ENCODE data around the gene XRCC3.
"Not testable (repeated sequence)": the region's sequence is repeated elsewhere in the genome, so short reads cannot be mapped to it uniquely, and the experiment has no call there.

The XRCC3 gene

DNA sequence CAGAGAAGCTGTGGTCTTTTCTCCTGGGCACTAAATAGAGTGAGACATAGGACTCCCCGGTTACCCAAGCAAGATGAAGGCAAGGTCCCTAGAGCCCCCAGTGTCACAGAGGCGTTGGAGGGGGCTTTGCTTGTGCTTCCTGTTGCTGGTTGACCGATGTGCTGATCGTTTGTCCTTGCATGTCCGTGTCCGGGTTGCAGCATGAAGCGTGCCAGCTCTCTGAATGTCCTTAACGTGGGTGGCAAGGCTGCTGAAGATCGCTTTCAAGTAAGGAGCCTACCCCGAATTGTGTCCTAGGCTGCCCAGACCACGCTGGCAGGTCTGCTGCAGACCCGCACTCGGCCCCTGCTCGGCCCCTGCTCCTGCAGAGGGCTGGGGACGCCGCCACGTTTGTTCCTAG, 23.1 kb downstream of the XRCC3 start:
- no peak for DNase-seq (ENCODE audit: low spot score)
- H3K27ac ChIP-seq: no peak overlapping the region
- TF ChIP-seq, protein P1, sequence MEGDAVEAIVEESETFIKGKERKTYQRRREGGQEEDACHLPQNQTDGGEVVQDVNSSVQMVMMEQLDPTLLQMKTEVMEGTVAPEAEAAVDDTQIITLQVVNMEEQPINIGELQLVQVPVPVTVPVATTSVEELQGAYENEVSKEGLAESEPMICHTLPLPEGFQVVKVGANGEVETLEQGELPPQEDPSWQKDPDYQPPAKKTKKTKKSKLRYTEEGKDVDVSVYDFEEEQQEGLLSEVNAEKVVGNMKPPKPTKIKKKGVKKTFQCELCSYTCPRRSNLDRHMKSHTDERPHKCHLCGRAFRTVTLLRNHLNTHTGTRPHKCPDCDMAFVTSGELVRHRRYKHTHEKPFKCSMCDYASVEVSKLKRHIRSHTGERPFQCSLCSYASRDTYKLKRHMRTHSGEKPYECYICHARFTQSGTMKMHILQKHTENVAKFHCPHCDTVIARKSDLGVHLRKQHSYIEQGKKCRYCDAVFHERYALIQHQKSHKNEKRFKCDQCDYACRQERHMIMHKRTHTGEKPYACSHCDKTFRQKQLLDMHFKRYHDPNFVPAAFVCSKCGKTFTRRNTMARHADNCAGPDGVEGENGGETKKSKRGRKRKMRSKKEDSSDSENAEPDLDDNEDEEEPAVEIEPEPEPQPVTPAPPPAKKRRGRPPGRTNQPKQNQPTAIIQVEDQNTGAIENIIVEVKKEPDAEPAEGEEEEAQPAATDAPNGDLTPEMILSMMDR (IDR thresholded peaks at IDR 0.05): no peak
- no peak overlapping the region for H3K4me3 ChIP-seq

DNA sequence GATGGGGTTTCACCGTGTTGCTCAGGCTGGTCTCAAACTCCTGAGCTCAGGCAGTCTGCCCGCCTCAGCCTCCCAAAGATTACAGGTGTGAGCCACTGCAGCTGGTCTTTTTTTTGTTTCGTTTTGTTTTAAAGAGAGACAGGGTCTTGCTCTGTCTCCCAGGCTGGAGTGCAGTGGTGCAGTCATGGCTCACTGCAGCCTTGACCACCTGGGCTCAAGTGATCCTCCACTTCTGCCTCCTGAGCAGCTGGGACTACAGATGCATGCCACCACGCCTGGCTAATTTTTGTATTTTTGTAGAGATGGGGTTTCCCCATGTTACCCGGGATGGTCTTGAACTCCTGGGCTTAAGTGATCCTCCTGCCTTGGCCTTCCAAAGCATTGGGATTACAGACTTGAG, 23.6 kb downstream of the XRCC3 start:
- not testable (repeated sequence) for H3K27ac ChIP-seq; H3K4me3 ChIP-seq; DNase-seq (ENCODE audit: low spot score)

DNA sequence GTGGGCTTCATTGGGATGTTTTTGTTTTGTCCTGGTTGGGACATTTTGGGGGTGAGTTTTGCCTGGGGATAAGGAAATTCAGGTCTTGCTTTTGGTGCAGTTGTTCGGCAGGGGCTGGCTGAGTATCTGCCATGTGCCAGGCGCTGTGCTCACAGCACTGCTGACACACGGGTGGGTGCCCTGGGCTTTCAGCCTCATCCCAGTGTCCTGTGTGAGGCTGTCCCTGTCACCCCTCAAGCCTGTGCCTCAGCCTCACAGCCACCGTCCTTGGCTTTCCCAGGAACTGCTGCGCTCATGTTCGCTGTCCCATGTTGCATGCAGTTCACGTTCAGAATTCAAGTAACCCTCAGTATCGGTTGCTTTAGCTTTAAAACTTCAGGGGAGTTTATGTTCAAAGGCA, 24.9 kb downstream of the XRCC3 start:
- no peak for DNase-seq (ENCODE audit: low spot score)
- TF ChIP-seq, protein P1 (IDR thresholded peaks at IDR 0.05): no peak
- Histone ChIP-seq H3K27ac (no peak overlapping the region), H3K4me3 (no peak overlapping the region)

DNA sequence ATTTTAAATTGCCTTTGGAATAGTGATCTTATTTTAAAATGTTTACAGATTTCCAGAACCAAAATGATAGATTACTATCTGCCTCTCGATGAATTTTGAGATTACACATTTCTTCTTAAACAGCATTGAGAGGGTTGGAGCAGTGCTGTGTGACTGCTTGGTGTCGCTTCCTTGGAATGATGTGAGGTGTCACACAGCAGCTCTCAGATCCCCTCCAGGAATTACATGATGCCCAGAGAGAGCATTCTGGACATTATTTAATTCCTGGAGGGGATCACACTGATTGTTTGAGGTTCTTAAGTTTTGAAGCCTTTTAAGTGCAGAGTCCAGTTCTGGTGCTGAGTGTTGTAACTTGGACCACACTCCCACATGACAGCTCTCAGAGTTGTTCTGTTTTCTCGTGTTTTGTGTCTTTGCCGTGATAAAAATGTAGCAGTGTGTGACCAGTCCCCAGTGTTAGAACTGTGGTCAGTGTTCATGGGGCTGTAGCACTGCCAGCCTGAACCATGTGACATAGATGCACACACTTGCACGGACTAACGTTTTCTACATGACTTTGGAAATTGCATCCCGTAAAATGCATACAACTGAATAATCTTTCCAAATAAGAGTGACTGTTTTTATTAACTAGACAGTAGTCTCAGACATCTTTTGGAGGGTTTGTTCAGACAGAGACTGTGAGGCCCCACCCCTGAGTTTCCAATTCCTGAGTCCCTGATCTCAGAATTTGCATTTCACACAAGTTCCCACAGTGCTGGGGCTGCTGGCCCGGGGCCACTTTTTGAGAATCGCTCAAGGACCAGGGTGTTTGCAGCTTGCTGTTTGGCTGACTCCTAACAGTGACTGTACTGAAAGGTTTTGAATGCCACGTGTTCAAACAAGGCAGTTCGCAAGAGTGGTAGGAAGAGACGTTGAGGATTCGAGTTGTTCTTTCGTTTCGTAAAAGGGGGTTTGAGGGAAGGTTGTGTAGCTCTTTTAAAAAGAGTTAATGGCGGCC, 26.0 kb downstream of the XRCC3 start:
- H3K4me3 ChIP-seq: no peak overlapping the region
- DNase-seq (ENCODE audit: low spot score): no peak
- TF ChIP-seq, protein P1 (IDR thresholded peaks at IDR 0.05): no peak
- peak overlapping the region in 1 of 2 donors; percentile 70 for H3K27ac ChIP-seq

DNA sequence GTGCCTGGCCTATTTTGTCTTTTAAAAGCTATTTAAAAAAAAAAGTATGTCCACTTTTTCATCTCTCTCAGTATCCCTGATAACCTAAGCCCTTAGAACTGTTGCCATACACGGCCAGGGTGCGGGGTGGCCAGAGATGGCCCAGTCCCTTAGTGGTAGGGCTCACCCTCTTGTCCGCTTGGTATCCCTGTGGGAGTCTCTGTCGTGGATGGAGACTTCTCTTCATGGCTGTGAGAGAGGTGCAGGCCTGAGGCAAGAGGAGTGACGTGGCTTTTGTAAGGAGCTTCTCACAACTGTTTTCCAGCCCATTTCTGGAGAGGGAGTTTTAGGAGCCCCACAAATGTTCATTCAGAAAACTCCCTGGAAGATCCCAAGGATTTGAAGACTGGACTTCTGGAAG, 26.8 kb downstream of the XRCC3 start:
- TF ChIP-seq, protein P1 (IDR thresholded peaks at IDR 0.05): no peak
- H3K27ac ChIP-seq: peak overlapping the region; percentile 44 to 70
- DNase-seq (ENCODE audit: low spot score): no peak

DNA sequence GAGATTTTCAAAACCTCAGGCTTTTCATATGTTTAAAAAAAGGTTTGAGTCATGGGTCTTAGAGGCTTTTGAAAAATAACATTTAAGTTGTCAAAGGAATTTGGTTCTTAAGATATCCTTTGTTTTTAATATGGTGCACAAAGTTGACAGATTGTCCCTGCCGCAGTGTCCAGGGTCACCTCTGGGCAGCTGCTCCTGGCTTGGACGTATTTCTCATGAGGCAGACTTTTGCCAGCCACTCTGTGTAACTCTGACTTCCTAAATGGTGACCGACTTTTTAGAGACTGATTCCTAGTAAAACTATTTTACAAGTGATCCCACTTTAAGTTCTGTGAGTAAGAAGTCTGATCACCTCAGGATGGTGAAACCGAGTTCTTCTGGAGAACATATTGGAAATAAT, 27.5 kb downstream of the XRCC3 start:
- Histone ChIP-seq H3K4me3 (no peak overlapping the region), H3K27ac (peak overlapping the region; percentile 44 to 70)
- no peak for DNase-seq (ENCODE audit: low spot score)
- TF ChIP-seq, protein P1 (IDR thresholded peaks at IDR 0.05): no peak

More for the DNA sequence above, 26.8 kb downstream of the XRCC3 start:
- H3K4me3 ChIP-seq: no peak overlapping the region

DNA sequence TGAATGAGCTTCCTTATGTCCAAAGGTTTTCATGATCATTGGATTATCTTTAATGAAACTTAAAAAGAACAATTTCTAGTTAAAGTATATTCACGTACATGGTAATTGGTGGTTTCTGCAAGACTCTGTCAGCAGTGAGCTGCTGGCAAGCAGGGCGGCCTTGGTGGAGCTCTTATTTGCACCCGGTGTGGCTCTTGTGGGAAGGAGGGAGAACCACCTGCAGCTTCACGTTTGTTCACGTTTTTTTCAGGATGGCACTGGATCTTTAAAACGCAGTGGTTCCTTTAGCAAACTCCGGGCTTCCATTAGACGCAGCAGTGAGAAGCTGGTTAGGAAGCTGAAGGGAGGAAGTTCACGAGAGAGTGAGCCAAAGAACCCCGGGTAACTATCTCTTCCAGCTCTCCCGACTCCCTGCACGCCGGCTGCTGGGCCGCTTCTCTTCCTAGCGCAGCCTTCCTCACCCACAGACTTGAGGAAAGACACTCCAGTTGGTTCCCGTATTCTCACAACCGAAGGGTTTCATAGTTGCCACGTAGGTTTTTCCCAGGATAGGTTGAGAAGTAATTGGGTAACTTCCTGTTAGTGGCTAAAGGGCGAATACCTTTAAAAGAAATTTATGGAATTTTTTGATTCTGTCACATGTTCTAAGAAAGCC, 28.3 kb downstream of the XRCC3 start:
- no peak overlapping the region for H3K4me3 ChIP-seq
- TF ChIP-seq, protein P1 (IDR thresholded peaks at IDR 0.05): no peak
- no peak for DNase-seq (ENCODE audit: low spot score)
- H3K27ac ChIP-seq: peak overlapping the region in 1 of 2 donors; percentile 80
